GM21515 (cell line): ENCODE results near the gene UBA52.
"Not testable (repeated sequence)": the region's sequence is repeated elsewhere in the genome, so short reads cannot be mapped to it uniquely, and the experiment has no call there.

Experiments
- ATAC-seq: cut with Tn5 transposase; IDR thresholded peaks from one replicate; pipeline ENCODE4 v1.9.1; 2021; ENCODE audit not compliant: unreplicated experiment

The UBA52 gene

DNA sequence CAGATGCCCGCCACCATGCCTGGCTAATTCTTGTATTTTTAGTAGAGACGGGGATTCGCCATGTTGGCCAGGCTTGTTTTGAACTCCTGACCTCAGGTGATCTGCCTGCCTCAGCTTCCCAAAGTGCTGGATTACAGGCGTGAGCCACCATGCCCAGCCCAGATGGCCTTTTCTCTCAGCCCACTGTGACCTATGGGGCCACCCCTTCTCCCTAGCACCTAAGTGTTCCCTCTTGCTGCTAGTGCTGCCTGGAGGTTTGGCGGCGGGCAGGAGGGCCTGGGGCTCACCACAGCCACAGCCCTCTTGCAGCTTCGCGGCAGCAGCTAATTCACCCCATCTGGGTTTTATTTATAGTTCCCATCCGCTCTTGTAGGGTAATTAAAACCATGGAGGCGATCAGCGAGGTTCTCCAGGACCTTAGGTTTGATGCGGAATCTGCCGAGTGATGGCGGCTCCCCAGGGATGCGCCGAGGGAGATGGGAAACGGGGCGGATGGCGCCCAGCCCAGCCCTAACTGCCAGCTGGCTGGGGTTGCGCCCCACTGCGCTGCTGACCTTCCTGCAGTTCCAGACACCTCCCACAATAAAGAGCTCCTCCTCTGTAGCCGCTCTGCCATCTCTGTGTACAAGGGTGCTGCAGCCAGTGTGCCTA is 20.2 kb downstream of the UBA52 start:
- ATAC-seq: no peak

- not testable (repeated sequence) for ATAC-seq
Observed at GRCh38 chr19:18592732-18593131, 21.1 kb downstream of the UBA52 start.

- no peak for ATAC-seq
Observed at GRCh38 chr19:18593367-18594095, 21.9 kb downstream of the UBA52 start.

GRCh38 chr19:18594096-18594823 is 22.6 kb downstream of the UBA52 start:
- ATAC-seq: no peak

- no peak for ATAC-seq
Observed at GRCh38 chr19:18594824-18595373, 23.2 kb downstream of the UBA52 start.

DNA sequence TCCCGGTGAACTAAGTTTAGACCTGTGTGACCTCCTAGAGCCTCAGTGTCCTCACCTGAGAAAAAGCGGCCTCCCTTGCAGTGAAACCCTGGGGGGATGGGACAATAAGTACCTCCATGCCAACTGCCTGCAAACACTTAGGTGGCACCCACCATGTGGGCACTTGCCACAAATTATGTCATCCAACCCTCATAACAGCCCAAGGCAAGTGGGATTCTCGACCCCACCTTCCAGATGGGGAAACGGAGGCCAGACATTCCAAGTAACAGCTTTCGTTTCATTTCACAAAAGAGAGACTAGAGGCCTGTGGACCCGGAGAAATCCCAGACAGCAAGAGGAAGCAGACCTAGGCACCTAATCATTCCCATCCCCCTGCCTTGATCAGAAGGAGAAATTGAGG is 23.8 kb downstream of the UBA52 start:
- no peak for ATAC-seq

DNA sequence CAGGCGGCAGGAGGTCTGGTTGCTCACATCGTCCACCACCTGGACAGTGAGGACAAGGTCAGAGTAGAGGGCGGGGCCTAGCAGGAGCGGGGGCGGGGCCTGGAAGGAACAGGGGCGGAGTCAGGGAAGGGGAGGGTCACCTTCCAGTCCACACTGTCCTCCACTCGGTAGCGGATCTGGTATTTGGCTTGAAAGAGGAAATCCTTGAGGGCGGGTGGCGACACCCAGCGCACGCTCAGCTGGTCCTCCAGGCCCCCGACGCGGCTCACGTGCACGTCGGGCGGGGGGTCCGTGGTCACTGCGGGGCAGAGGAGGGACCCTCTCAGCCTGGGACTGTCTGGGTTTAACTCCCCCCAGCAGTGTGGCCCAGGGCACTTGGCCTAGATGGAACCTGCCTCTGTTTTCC is 25.1 kb downstream of the UBA52 start:
- ATAC-seq: no peak

- no peak for ATAC-seq
Observed at GRCh38 chr19:18597809-18598660, 26.4 kb downstream of the UBA52 start.

GRCh38 chr19:18599485-18599884 is 27.8 kb downstream of the UBA52 start:
- no peak for ATAC-seq

DNA sequence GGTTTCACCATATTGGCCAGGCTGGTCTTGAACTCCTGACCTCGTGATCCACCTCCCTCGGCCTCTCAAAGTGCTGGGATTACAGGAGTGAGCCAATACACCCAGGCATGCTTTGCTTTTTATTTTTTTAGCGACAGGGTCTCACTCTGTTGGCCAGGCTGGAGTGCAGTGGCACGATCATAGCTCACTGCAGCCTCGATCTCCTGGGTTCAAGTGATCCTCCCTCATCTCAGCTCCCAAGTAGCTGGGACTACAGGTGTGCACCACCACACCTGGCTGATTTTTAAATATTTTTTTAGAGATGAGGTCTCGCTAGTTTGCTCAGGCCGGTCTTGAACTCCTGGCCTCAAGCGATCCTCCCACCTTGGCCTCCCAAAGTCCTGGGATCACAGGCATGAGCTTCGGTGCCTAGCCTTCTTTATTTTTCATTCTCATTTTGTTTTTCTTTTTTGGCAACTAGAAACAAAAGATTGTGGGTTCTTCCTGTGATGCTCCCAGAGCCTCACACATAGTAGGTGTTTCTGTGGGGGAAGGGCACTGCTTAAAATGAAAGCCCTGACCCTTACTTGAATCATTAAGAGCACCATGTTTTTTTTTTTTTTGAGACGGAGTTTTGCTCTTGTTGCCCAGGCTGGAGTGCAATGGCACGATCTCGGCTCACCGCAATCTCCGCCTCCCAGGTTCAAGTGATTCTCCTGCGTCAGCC is 29.2 kb downstream of the UBA52 start:
- not testable (repeated sequence) for ATAC-seq

GRCh38 chr19:18601875-18602274 is 30.2 kb downstream of the UBA52 start:
- ATAC-seq: no peak

GRCh38 chr19:18603255-18603957 is 31.7 kb downstream of the UBA52 start:
- ATAC-seq: no peak

DNA sequence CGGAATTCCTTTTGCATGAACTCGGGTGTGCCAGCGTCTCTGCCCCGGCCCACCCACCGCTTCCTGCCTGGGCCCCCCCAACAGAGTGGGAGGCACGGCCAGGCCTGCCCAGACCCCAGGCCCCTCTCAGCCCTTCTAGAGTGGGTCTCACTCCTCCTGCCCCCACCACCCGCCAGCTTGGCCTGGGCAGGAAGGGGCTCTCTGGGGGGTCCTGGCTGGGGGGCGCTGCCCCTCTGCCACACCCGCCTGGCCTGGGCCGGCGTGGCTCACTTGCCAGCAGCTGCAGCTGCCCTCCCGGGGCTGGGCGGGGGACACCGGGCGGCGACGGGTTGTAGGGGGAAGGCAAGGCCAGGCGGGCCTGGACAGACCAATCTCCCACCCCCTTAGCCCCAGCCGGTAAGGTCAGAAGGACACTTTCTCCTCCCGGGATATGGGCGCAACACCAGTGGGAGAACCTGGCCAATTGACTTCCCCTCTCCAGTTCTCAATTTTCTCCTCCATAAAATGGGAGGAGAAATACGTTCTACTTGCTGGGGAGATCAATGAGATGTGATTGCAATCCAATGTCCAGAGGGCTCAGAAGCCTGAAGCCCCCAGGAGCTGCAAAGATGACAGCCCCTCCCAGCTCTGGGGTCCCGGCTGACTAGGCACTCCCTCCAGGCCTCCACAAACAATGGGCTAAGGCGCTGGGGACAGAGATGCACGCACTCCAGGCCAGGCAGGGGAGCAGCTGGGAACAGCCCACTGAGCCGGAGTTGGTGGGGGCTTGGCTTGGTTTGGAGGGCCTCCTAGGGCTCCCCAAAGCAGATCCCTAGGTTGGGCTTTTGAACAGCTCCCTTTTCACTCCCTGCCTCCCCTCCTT is 32.5 kb downstream of the UBA52 start:
- no peak for ATAC-seq

GRCh38 chr19:18604820-18605159 is 33.1 kb downstream of the UBA52 start:
- ATAC-seq: no peak

DNA sequence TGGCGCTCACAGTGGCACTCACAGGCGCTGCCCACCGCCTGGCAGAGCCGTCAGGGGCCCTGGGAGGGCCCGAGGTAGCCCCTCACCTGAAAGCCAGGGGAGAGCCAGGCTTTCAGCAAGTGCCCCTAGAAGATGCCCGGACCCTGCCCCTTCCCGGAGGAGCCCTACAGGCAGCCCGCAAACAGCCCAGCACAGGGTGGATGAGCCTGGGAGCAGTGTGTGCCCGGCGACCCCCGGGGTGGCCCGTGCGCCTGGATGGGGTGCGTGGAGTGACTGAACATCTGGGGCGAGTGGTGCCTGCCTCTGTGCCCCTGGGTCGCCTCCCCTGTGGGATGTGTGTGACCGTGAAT is 33.5 kb downstream of the UBA52 start:
- ATAC-seq: no peak

- ATAC-seq: no peak
Observed at GRCh38 chr19:18605546-18606280, 34.1 kb downstream of the UBA52 start.

DNA sequence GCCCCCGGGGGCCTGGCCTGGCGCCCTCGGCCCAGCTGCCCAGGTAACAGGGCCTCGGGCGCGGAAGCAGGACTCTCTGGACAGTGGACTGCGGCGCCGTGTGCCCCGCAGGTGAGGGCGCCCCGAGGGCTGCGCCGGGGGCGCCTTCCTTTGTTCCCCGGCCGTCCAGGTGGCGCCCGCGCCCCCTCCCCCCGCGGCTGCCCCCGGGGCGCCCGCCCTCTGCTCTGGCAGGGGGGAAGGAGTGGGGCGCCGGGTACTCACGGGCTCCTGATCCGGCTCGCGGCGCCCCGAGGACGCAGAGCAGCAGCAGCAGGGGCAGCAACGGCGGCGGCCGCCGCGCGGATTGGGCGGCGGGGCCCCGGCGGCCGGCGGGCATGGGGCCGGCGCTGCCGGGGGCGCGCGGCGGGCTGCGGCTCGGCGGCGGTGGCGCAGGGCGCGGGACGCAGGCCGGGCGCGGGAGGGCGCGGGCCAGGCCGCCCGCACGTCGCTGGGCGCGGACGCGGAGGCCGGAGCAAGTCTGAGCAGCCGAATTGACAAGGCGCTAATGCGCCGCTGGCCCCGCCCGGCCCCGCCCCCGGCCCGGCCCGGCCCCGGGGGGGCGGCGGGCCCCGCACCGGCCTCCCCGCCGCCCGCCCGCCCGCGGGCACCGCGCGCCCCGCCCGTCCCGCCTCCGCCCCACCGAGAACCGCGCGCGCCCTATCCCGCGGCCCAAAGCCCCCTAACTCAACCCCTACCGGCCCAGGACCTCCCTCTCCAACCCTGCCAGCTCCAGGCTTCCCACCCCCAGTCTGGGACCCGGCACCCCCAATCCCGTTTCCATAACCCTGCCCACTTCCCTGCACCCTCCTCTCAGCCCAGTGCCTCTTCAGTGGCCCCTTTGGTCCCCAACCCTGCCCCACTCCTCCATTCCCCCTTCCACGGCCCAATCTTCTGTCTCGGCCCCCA is 34.9 kb downstream of the UBA52 start, which contains the start of gene CRLF1:
CRLF1 (minus strand) TSS at position 519 of the 945 bp plus-strand sequence; CDS start at position 376, 143 bp downstream.
- ATAC-seq: no peak
